HG02623 (cell line): ENCODE measurements around the gene TPST2.

Experiments
- ATAC-seq: cut with Tn5 transposase; IDR thresholded peaks from one replicate; pipeline ENCODE4 v1.9.1; 2021; ENCODE audit warnings: moderate library complexity; ENCODE audit not compliant: unreplicated experiment

The TPST2 gene

GRCh38 chr22:26581026-26581425, 8.9 kb downstream of the TPST2 start:
- ATAC-seq: no peak

DNA sequence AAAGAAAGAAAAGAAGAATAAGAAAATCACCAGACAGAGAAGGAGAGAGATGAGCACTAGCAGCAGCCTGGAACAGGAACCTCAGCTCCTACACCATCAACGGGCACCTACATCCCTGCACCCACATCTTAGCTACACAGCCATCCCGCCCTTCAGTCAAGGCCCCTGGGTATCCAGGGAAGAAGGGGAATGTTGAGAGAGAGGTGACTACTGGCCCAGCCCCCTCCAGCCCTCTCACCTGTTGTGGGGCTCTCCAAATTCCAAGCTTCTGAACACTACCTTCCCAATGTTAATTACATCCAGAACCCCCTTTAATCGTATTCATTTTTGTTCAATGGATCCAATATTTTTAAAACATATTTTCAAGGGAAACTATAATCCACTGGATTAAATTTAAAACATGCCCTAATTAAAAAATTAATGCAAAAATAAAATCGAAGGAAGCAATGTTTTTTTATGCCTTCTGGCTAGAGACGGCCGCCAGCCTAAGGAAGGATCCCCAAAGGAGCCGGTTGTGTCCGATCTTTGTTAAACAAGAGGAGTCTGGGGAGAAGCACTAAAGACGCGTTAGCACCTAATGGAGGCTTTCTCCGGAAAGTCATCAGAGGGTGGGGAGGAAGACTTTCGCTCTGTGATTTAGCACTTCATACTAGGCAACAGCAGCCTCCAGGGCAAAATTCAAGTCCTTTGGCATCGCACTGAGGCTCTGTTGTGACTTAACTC, 9.5 kb downstream of the TPST2 start:
- ATAC-seq: no peak

DNA sequence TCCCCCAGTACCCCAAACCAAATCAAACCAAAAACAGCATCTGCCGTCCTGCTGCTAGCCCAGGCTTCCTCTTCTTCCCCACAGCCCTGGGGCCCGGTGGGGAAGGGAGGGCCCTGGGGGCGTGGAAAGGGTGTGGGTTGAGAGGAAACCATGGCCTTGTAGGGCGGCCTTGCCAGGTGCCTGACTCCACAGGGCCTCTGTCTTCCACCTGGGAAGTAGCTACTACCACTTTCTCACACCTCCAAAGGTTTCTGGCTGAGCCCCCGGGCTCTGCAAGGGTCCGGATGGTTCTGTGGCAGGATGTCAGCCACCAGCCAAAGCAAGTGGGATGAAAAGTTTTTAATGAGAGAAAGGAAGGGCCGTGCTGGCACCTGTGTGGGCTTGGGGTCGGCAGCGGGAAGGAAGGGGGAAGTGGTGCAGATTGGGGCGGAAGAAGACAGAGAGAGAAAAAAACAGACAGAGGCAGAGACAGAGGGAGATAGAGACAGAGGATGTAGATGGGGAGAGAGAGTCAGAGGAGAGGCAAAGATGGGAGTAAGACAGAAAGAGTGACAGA, 10.5 kb downstream of the TPST2 start:
- no peak for ATAC-seq

- no peak for ATAC-seq
These were observed 12.9 kb downstream of the TPST2 start for GRCh38 chr22:26577081-26577480.

GRCh38 chr22:26576026-26576680, 13.8 kb downstream of the TPST2 start:
- no peak for ATAC-seq

GRCh38 chr22:26574001-26574723, 15.8 kb downstream of the TPST2 start:
- no peak for ATAC-seq

GRCh38 chr22:26573026-26573662, 16.8 kb downstream of the TPST2 start:
- no peak for ATAC-seq

GRCh38 chr22:26570864-26571525, 18.9 kb downstream of the TPST2 start:
- ATAC-seq: no peak

- ATAC-seq: no peak
These were observed 19.8 kb downstream of the TPST2 start for GRCh38 chr22:26570115-26570514.

DNA sequence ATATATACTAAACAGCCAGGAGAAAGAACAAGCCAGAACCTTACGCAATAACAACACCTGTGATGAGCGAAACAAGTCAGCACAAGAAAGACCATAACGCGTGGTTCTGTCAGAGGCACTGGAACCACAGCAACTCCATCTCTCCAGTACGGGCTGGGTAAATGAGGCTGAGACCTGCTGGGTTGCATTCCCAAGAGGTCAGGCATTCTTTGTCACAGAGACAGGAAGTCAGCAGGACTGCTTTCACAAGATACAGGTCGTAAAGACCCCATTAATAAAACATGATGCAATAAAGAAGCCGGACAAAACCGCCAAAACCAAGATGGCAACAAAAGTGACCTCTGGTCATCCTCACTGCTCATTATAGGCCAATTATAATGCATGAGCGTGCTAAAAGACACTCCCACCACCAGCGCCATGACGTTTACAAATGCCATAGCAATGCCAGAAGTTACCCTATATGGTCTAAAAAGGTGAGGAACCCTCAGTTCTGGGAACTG, 21.7 kb downstream of the TPST2 start:
- ATAC-seq: no peak

- no peak for ATAC-seq
These were observed 22.3 kb downstream of the TPST2 start for GRCh38 chr22:26567610-26568009.

GRCh38 chr22:26566994-26567393, 22.9 kb downstream of the TPST2 start:
- no peak for ATAC-seq

GRCh38 chr22:26565889-26566288, 24.0 kb downstream of the TPST2 start:
- no peak for ATAC-seq

GRCh38 chr22:26565181-26565580, 24.8 kb downstream of the TPST2 start:
- ATAC-seq: no peak

DNA sequence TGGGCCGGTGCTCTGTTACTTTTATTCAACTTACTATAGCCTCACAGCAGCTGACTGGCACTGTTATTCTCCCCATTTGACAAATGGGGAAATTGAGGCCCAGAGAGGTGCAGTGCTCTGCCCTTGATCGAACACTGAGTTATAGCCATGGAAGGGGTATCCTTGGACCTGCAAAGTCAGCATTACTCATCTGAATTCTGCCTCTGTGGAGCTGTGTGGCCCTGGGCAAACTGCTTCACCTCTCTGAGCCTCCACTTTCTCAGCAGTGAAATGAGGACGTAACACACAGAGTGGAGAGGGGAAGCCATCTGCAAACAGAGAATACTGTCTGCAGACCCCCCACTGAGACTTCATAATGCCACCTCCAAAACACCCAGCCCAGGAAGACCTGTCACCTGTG, 25.3 kb downstream of the TPST2 start:
- ATAC-seq: no peak

- ATAC-seq: no peak
These were observed 25.8 kb downstream of the TPST2 start for GRCh38 chr22:26564181-26564580.

DNA sequence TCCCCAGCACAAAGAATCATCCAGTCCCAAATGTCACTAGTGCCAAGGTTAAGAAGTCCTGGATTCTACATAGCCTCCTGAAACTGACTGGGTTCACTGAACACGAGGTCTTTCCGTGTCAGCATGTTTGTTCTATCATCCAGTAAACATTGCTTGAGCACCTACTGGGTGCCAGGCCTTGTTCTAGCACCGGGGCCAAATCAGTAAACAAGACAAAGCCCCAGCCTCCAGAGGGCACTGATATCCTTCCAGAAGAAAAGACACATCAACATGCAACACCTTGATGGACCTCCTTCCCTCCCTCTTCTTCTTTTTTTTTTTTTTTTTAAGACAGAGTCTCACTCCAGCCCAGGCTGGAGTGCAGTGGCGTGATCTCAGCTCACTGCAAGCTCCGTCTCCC, 26.9 kb downstream of the TPST2 start:
- no peak for ATAC-seq

GRCh38 chr22:26561756-26562417, 28.0 kb downstream of the TPST2 start:
- ATAC-seq: no peak

DNA sequence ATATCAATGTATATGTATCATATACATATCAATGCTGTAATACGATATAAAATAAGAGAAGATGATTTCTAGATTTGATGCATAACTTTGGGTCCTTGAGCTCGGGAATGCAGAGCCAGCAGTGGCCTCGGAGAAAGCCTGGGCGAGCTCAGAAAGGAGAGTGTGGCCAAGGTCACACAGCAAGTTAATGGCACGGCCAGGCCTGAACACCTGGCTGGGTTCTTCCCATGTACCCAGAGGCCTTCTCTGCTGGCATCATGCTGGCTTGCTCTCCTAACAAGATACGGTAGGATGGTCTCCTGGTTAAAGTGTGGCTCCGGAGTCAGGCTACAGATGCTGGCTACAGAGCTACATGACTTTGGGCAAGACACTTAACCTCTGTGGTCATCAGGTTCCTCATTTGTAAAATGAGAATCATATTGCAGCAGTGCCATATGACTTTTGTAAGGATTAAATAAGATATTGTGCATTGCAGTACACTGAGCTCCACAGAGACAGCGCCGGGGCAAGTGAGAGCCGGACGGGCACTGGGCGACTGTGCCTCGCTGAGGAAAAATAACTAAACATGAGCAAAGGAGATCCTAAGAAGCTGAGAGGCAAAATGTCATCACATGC, 29.9 kb downstream of the TPST2 start:
- ATAC-seq: no peak
